SU-DHL-6 (cell line): ENCODE measurements around the gene TRIM63.

ENCODE experiments used
- H2AFZ ChIP-seq: fragments of 200-600 bp; sonication (generic); 2 replicates; pipeline ENCODE4 v1.6.1; 2014; ENCODE audit warnings: low read depth, mild to moderate bottlenecking, moderate library complexity, mixed read lengths, antibody characterized with exemption, low read length; ENCODE audit not compliant: severe bottlenecking
- H3F3A ChIP-seq: fragments of 200-600 bp; shearing (Covaris generic); 2 replicates; pipeline ENCODE4 v1.6.0; 2016; ENCODE audit warnings: antibody characterized with exemption, mild to moderate bottlenecking; ENCODE audit not compliant: insufficient read depth
- H3K27ac ChIP-seq: fragments of 200-600 bp; sonication (generic); 2 replicates; pipeline ENCODE4 v1.5.1; 2016; ENCODE audit warnings: low read depth, mild to moderate bottlenecking, low read length, moderate library complexity, mixed read lengths
- H3K27me3 ChIP-seq: fragments of 200-600 bp; sonication (generic), shearing (Covaris generic); 2 replicates; pipeline ENCODE4 v1.6.0; 2014; ENCODE audit warnings: mild to moderate bottlenecking, low read length
- H3K36me3 ChIP-seq: fragments of 200-600 bp; sonication (generic); 2 replicates; pipeline ENCODE4 v1.6.1; 2014; ENCODE audit warnings: mild to moderate bottlenecking, low read length, mixed read lengths
- H3K4me2 ChIP-seq: fragments of 300-600, 200-600 bp; shearing (Covaris generic), sonication (generic); 2 replicates; pipeline ENCODE4 v1.6.0; 2014; ENCODE audit warnings: low read length, low read depth, mild to moderate bottlenecking; ENCODE audit not compliant: poor library complexity, severe bottlenecking
- H3K4me3 ChIP-seq: fragments of 200-600 bp; sonication (generic); 2 replicates; pipeline ENCODE4 v1.5.1; 2014; ENCODE audit warnings: antibody characterized with exemption, low read length, mild to moderate bottlenecking, mixed read lengths; ENCODE audit not compliant: insufficient read depth, poor library complexity, severe bottlenecking
- H3K79me2 ChIP-seq: fragments of 200-600 bp; sonication (generic); 2 replicates; pipeline ENCODE4 v1.6.1; 2014; ENCODE audit warnings: mild to moderate bottlenecking, low read length, moderate library complexity; ENCODE audit not compliant: insufficient read depth
- H3K9ac ChIP-seq: fragments of 200-600 bp; sonication (generic); 2 replicates; pipeline ENCODE4 v1.7.0; 2014; ENCODE audit warnings: mild to moderate bottlenecking, low read length
- H3K9me2 ChIP-seq: fragments of 200-600 bp; sonication (generic); replicated peaks from 2 replicates; pipeline ENCODE4 v1.6.1; 2014; ENCODE audit warnings: low read length; ENCODE audit not compliant: insufficient read depth
- H3K9me3 ChIP-seq: fragments of 200-600 bp; sonication (generic); 2 replicates; pipeline ENCODE4 v1.6.1; 2014; ENCODE audit warnings: low read length, mixed read lengths; ENCODE audit not compliant: insufficient read depth
- H4K20me1 ChIP-seq: fragments of 200-600 bp; sonication (generic); 2 replicates; pipeline ENCODE4 v1.6.1; 2014; ENCODE audit warnings: low read depth, mild to moderate bottlenecking, antibody characterized with exemption, low read length, moderate library complexity, mixed read lengths
- CTCF ChIP-seq: fragments of 200-600 bp; sonication (generic); IDR thresholded peaks from one replicate; pipeline ENCODE4 v1.5.1; 2017; ENCODE audit warnings: antibody characterized with exemption, mild to moderate bottlenecking, low read length, moderate library complexity; ENCODE audit not compliant: insufficient read depth, poor library complexity, severe bottlenecking
- EZH2phosphoT487 ChIP-seq: fragments of 200-600 bp; sonication (generic), shearing (Covaris generic); conservative IDR thresholded peaks from 2 replicates; pipeline ENCODE4 v1.6.1; 2018; ENCODE audit warnings: mild to moderate bottlenecking, antibody characterized with exemption, low read length, moderate library complexity, mixed read lengths

TRIM63 gene

DNA sequence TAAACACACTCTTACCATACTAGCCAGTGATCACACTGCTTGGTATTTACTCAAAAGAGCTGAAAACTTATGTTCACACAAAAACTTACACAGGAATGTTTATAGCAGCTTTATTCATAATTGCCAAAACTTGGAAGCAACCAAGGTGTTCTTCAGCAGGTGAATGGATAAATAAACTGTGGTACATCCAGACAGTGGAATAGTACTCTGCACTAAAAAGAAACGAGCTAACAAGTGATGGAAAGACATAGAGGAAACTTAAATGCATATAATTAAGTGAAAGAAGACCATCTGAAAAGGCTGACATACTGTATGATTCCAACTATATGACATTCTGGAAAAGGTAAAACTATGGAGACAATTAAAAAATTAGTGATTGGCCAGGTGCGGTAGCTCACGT, 23.5 kb upstream of the TRIM63 start:
- Histone ChIP-seq H3K4me3 (no peak overlapping the region), H3F3A (no peaks in the 10 kb centered on the region), H3K9ac (no peak overlapping the region), H3K9me3 (no peaks in the 10 kb centered on the region), H4K20me1 (no peaks in the 10 kb centered on the region), H3K9me2 (no peaks in the 10 kb centered on the region), H3K4me2 (no peak overlapping the region), H3K27me3 (no peaks in the 10 kb centered on the region), H2AFZ (no peak overlapping the region), H3K36me3 (no peaks in the 10 kb centered on the region), H3K27ac (no peak overlapping the region), H3K79me2 (no peaks in the 10 kb centered on the region)
- TF ChIP-seq EZH2phosphoT487 (no peak), CTCF (no peak)

DNA sequence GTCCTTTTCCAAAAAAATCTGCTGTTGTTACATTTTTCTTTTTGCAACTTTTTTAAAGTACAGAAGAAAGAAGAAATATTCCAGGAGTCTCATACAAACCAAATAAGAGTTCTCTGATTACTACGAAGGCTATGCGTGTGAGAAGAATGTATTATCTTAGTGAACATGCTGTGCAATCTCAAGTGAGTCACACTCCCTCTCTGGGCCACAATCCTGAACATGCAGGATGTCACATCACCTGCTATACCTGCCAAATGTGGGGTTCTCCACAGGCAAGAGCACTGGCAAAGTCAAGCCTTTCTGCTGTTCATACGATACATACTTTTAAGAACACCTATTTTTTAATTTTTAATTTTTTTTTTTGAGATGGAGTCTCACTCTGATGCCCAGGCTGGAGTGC, 21.7 kb upstream of the TRIM63 start:
- no peaks in the 10 kb centered on the region for H3K36me3 ChIP-seq
- no peak overlapping the region for H3K27ac ChIP-seq
- TF ChIP-seq CTCF: no peak
- TF ChIP-seq EZH2phosphoT487: no peak
- no peaks in the 10 kb centered on the region for H3K79me2 ChIP-seq
- H3K4me2 ChIP-seq: no peak overlapping the region
- no peaks in the 10 kb centered on the region for H3K9me2 ChIP-seq
- H2AFZ ChIP-seq: no peak overlapping the region
- H3K9me3 ChIP-seq: no peaks in the 10 kb centered on the region
- H4K20me1 ChIP-seq: no peaks in the 10 kb centered on the region
- H3K9ac ChIP-seq: no peak overlapping the region
- H3K27me3 ChIP-seq: no peaks in the 10 kb centered on the region
- H3K4me3 ChIP-seq: no peak overlapping the region
- H3F3A ChIP-seq: no peaks in the 10 kb centered on the region

DNA sequence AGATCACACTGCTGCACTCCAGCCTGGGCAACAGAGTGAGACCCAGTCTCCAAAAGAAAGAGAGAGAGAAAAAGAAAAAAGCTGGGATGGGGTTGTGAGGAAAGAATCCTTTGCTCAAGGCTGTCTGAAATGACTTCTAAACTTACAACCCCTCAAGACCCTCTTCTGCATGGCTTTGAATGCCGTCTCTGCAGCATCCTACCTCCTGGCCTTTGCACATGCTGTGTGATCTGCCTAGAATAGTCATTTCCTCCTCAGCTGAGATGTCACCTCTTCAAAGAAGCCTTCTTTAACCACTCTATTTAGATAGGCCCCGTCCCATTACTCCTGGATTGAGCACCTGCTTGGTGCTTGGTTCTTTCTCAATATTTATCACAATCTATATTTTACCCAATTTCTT, 17.4 kb upstream of the TRIM63 start:
- H3K9me3 ChIP-seq: no peaks in the 10 kb centered on the region
- H3K9me2 ChIP-seq: no peaks in the 10 kb centered on the region
- no peaks in the 10 kb centered on the region for H3K27me3 ChIP-seq
- no peaks in the 10 kb centered on the region for H4K20me1 ChIP-seq
- no peak for TF ChIP-seq CTCF
- no peak for TF ChIP-seq EZH2phosphoT487
- no peaks in the 10 kb centered on the region for H3K36me3 ChIP-seq
- H2AFZ ChIP-seq: no peak overlapping the region
- H3K79me2 ChIP-seq: no peaks in the 10 kb centered on the region
- no peaks in the 10 kb centered on the region for H3F3A ChIP-seq
- no peak overlapping the region for H3K27ac ChIP-seq
- no peak overlapping the region for H3K4me2 ChIP-seq
- H3K9ac ChIP-seq: no peak overlapping the region
- H3K4me3 ChIP-seq: no peak overlapping the region

DNA sequence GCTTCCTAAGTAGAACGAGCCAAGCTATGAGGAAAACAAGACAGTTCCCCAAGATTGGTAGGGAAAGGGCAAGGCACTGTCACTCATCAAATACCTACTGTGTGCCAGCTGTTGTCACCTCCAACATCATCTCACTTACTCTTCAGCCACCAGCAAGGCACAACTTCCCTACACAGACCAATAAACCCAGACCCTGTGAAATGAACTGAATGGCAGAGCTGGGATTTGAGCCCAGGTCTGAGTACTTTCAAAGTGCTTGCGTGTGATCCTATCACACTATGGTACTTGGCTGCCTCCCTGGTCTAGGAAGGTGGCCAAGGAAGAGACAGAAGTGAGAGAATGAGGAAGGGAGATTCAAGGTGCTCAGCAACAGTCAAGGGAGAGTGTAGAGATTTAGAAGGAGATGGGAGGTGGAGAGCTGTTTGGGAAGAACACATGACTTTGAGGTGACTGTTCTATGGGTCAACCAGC, 16.7 kb upstream of the TRIM63 start:
- no peaks in the 10 kb centered on the region for H3K27me3 ChIP-seq
- TF ChIP-seq EZH2phosphoT487: no peak
- H4K20me1 ChIP-seq: no peaks in the 10 kb centered on the region
- H3K36me3 ChIP-seq: no peaks in the 10 kb centered on the region
- no peak overlapping the region for H3K27ac ChIP-seq
- H3K9ac ChIP-seq: no peak overlapping the region
- H3K9me3 ChIP-seq: no peaks in the 10 kb centered on the region
- no peak overlapping the region for H3K4me3 ChIP-seq
- H2AFZ ChIP-seq: no peak overlapping the region
- H3K9me2 ChIP-seq: no peaks in the 10 kb centered on the region
- H3F3A ChIP-seq: no peaks in the 10 kb centered on the region
- H3K4me2 ChIP-seq: no peak overlapping the region
- H3K79me2 ChIP-seq: no peaks in the 10 kb centered on the region
